Measurements from ENCODE around the gene RNF11. TPM values are rescaled to one million over a fixed set of nuclear protein-coding genes. Genes with fewer than 3 reads are reported as not detected.

Gene RNF11
- total RNA-seq, 1 donor from 2014 or later = 15.3 TPM

Other genes starting within 250 kb of the RNF11 start
- not detected in 2 replicates for gene C1orf185, start 134.0 kb upstream of the RNF11 start, total RNA-seq
- 0.38 TPM in 1 of 2 replicates, not detected in the other for gene TTC39A, start 94.3 kb downstream of the RNF11 start, total RNA-seq